Activated CD4-positive, alpha-beta T cell treated with anti-CD3 and anti-CD28 coated beads, Interleukin-2, amount 50 U/mL, for 4 hours (primary cell): ENCODE measurements around the gene EHD4.

ENCODE experiments used
- DNase-seq, 2 experiments: peaks; one replicate each; pipeline ENCODE4 v3.0.0-alpha.2; 2020

Gene EHD4

GRCh38 chr15:41915255-41915994 is 56.9 kb downstream of the EHD4 start:
- DNase-seq, result no peak

DNA sequence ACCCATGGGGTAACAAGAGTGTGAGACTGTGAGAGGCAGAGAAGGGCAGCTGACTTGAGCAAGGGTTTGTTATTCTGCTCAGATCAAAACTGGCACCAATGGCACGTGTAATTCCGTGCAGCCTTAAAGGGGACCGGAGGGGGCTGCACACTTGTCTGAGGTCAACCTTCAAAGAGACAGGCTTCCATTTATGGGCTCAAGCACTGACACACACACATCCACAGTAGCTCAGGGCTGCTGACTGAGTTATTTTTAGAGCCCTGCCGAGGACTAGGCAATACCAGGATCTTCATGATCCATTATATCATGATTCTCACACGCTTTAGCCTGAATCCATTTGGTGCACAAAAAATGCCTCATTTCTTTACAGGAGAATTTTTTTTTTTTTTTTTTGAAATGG is 57.9 kb downstream of the EHD4 start:
- no peak for DNase-seq

DNA sequence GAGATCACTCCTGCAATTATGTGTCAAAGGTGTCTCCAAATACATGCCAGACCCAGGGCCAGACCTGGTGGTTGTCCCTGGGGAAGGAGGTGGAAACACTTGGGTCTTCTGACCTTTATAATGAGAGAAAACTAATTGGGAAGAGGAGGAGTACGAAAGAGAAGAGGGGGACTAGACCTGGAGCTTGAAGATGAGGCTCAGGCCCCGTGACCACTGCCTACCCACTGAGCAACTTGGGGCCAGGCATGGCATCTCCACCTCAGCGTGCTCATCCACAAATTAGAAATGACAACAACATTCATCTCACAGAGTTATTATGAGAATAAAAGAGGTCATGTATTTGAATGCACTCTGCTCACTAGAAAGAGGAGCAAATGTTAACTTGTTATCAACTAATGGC is 59.1 kb downstream of the EHD4 start:
- DNase-seq, result no peak

- no peak for DNase-seq
Observed at GRCh38 chr15:41911691-41912345, 60.5 kb downstream of the EHD4 start.

GRCh38 chr15:41908736-41909461 is 63.5 kb downstream of the EHD4 start:
- no peak for DNase-seq

DNA sequence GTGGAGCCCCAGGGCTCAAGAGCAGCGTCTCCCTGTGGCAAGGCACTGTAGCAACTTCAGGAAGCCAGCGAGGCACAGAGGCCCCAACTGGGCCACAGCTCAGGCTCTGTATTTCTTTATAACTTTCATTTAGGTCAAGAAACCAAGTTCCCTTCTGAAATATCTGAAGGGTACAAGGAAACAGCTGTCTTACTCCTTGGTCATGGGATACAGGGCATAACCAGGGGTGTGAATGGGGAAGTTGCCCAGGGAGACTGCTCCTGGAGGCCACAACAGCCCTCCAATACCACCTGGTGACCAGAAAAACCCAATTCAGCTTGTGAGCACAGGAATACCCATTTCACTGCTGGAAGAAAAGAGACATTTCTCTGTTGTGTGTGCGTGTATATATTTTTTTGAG is 65.2 kb downstream of the EHD4 start:
- DNase-seq, result no peak

- no peak for DNase-seq
Observed at GRCh38 chr15:41906608-41907007, 65.7 kb downstream of the EHD4 start.

- no peak for DNase-seq
Observed at GRCh38 chr15:41905036-41905793, 67.1 kb downstream of the EHD4 start.

- peak; percentile 64 to 70 for DNase-seq
Observed at GRCh38 chr15:41904541-41905005, 67.8 kb downstream of the EHD4 start.

GRCh38 chr15:41903782-41904181 is 68.6 kb downstream of the EHD4 start:
- no peak for DNase-seq

- no peak for DNase-seq
Observed at GRCh38 chr15:41901431-41901830, 70.9 kb downstream of the EHD4 start.

DNA sequence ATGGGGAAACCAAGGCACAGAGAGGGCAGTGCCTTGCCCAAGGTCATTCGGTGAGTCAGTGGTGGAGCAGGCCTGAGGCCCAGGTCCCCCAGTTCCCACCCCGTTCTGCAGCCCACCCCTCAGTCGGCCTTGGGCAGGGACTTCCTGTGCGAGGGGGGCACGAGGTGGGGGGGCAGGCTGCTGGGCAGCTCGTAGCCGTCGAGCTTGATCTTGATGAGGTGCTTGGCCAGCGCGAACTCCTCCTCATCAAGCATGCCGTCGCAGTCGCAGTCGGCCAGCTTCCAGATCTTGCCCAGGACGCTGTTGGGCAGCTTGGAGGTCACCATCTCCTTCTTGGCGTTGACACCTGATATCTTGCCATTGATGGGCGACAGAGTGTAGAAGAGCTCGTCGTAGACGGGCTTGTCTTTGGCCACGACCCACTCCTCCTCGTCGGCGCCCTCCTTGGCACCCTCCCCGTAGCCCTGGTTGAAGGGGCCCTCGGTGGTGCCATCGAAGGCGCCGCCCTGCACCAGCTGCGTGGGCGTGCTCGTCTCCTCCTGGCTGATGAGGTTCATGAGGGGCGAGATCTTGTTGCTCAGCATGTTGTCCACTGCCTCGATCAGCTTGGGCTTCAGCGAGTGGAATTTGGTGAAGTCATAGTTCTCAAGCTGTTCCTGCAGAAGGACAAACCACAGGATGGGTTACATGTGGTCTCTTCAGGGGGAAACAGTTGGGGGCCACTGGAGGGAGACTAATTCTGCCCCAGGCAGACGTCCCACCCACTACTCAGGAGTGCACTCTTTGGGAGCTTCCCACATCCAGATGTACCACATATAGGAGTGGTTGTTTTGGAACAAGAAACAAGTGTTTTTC is 71.6 kb downstream of the EHD4 start:
- DNase-seq, result no peak

DNA sequence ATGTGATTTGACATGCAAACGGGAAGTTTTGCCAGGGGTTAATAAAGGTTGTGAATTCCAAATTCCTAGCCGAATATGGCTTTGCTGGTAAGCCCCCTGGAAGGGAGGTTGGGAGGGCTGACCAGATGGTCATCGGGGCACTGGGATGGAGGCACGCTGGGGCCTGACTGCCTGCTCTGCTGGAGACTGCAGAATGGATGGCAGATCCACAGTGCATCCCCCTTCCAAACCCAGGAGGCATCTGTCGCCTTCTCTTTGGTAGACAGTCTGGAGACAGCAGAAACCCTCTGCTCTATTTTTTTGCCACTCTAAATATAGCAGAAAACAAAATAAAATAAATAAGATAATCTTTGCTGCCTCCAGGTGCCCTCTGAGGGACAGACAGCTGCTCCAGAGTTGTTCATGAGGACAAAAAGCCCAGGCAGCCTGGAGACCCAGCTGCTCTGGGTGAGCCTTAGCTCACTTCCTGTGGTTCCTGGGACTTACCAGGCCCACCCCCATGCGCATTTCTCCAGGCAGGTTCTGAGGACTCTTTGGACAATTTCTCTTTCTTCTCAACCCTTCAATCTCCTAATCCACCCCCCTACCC is 72.4 kb downstream of the EHD4 start:
- DNase-seq, result no peak

- DNase-seq, result no peak
Observed at GRCh38 chr15:41897363-41897799, 75.0 kb downstream of the EHD4 start.

DNA sequence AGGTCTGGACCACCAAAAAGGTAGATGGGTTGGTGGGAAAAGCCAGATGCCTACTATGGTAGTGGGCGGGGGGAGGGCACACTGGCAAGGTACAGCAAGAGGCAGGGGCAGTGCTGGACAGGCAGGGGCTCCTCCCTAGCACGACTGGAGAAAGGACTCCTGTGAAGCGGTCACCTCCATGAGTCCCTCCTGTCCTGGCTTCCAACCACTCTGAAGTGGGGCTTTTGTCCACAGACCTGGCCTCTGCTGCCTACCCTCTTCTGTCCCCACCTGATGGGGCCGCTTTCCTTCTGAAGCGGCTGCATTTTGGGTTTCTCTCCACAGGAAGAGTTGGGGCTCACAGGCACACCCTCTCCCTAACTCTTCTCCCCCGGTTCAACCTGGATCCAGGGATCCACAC is 75.8 kb downstream of the EHD4 start:
- no peak for DNase-seq

DNA sequence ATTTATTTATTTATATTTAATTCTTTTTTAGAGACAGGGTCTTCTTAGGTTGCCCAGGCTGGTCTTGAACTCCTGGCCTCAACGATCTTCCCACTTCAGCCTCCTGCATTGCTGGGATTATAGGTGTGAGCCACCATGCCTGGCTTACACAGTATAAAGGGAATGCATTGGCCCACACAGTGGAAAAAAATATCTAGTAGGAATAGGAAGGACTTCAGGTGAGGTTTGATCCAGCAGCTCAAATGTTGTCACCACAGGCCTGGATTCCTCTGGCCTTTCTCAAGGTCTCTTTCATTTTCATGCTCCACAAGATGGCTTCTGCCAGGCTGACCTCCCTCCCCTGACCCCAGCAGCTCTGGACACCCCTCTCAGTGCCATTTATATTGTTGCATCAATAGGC is 76.4 kb downstream of the EHD4 start:
- no peak for DNase-seq

- no peak for DNase-seq
Observed at GRCh38 chr15:41895491-41895890, 76.9 kb downstream of the EHD4 start.

GRCh38 chr15:41894791-41895463 is 77.4 kb downstream of the EHD4 start:
- DNase-seq, result peak; percentile 76 to 79

DNA sequence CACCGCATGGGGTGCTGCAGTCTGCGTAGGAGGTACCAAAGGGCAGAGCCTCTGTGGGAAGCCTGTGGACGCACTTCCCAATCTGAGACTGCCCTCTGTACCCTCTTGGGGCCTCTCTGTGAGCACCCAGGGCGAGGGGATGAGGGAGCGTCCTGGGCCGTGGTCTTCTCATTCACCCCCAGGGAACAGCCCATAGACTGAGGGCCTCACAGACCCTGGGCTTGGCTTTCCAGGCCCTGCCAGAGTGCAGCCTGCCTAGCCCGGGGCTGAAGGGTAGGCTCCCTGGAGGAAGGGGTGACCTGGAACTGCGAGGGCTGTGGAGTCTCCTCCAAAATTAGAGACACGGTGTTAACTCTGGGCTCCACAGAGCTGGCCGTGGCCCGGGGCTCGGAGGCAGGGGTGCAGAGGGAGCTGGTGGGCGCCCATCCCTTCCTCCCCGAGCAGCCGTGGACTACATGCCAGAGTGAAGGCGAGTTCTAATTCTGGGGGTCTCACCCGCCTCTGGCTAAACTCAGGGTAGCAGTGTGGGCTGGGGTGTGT is 78.0 kb downstream of the EHD4 start:
- DNase-seq, result no peak

DNA sequence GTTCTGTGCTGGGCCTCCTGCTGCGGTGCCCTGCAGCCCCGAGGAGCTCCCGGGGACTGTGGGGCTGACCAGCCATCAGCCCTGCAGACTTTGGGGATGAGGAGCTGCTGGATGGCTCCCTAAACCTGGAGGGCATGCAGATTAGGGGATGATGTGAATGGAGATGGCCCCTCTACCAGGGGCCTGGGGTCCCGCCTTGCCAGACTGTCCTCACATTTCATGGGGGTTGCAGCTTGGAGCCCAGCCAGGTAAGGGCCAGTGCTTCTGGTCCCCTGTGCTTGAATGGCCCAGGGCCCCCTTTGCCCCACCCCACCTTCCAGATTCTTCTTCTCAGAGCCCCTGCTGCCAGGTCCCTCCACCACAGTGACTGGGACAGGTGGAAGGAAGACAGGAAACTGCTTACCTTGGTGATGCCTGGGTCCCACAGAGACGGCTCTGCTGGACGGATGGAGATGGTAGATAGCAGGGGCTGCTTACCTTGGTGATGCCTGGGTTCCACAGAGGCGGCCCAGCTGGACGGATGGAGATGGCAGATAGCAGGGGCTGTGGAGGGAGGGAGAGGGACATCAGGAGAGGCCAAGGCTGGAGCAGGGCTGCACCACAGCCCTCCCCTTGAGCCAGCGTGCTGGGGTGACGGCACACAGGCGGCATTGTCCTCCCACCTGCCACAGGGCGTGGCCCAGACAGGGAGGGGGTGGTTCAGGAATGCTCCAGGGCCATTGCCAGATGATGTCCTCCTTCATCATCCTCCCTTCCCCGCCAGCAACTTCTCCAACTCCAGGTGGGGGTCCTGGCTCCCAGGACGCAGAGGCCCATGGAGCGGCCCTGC is 78.7 kb downstream of the EHD4 start, which contains the start of gene SPTBN5:
Gene SPTBN5 (minus strand): TSS at position 632 of the 829 bp plus-strand sequence. CDS start 556 bp downstream, at position 76.
- DNase-seq, result no peak
